Suprapubic skin (tissue), 4 donors: Measurements from ENCODE around the gene AUTS2. TPM values are rescaled to one million over a fixed set of nuclear protein-coding genes. Genes with fewer than 3 reads are reported as not detected.

Experiments used
- DNase-seq, 2 donors: peaks; one replicate each; pipeline ENCODE4 v3.0.0-alpha.2; 2019; ENCODE audit warnings: low spot score in 2 of 2
- H3K27ac ChIP-seq: fragments of 200-600 bp; sonication (generic); one replicate; pipeline ENCODE4 v1.5.1; 2019
- H3K27me3 ChIP-seq: fragments of 200-600 bp; sonication (generic); one replicate; pipeline ENCODE4 v1.5.1; 2019
- H3K36me3 ChIP-seq: fragments of 200-600 bp; sonication (generic); one replicate; pipeline ENCODE4 v1.5.1; 2019
- H3K4me1 ChIP-seq: fragments of 200-600 bp; sonication (generic); one replicate; pipeline ENCODE4 v1.5.1; 2019
- H3K4me3 ChIP-seq: fragments of 200-600 bp; sonication (generic); one replicate; pipeline ENCODE4 v1.5.1; 2019; ENCODE audit warnings: mild to moderate bottlenecking
- H3K9me3 ChIP-seq: fragments of 200-600 bp; sonication (generic); one replicate; pipeline ENCODE4 v1.5.1; 2019
- CTCF ChIP-seq, 2 donors: fragments of 200-600 bp in 1 of 2; fragments of 450-650 bp in 1 of 2; sonication (generic) in 1 of 2; IDR thresholded peaks; one replicate each; pipeline ENCODE4 v1.5.1; 2016 to 2019; ENCODE audit warnings: antibody characterized with exemption in 2 of 2, mild to moderate bottlenecking in 1 of 2, moderate library complexity in 1 of 2
- EP300 ChIP-seq: sonication (generic); formaldehyde crosslinking; IDR thresholded peaks from one replicate; pipeline ENCODE4 v1.6.1; 2017; ENCODE audit warnings: antibody characterized with exemption
- POLR2A ChIP-seq, 2 donors: fragments of 450-650 bp; IDR thresholded peaks; one replicate each; pipeline ENCODE4 v1.6.1; 2017; ENCODE audit warnings: antibody characterized with exemption in 2 of 2, mild to moderate bottlenecking in 2 of 2, moderate library complexity in 2 of 2
- POLR2AphosphoS5 ChIP-seq, 3 donors: sonication (generic); formaldehyde crosslinking; IDR thresholded peaks; one replicate each; pipeline ENCODE4 v1.6.1; 2017; ENCODE audit warnings: antibody characterized with exemption in 3 of 3
- WGBS: methylation state at CpG from one replicate; pipeline ENCODE4 v1.1.5; 2018; 5-methylcytosine and 5-hydroxymethylcytosine counted together
- total RNA-seq, 4 donors: library from RNA; depleted of rRNA; stranded (reverse); fragments of >200 nt; gene quantifications; one replicate each; pipeline ENCODE4 v1.1.0, GENCODE V29; 2016

The AUTS2 gene
- total RNA-seq, 4 donors from 2014 or later = 31.0 to 102 (median 56.4) TPM

- TF ChIP-seq CTCF (IDR thresholded peaks at IDR 0.05) (no peak), POLR2AphosphoS5 (IDR thresholded peaks at IDR 0.05) (no peak), EP300 (no peak), POLR2A (IDR thresholded peaks at IDR 0.05) (no peak)
- Histone ChIP-seq H3K9me3 (no peaks in the 10 kb centered on the region), H3K27me3 (no peaks in the 10 kb centered on the region), H3K4me1 (no peaks in the 10 kb centered on the region), H3K27ac (no peak overlapping the region), H3K36me3 (no peaks in the 10 kb centered on the region), H3K4me3 (no peak overlapping the region)
- DNase-seq = no peak
- 91% methylated on average over 4 of the region's 4 CpGs for WGBS
These were observed 808.6 kb downstream of the AUTS2 start for GRCh38 chr7:70406950-70407209.

GRCh38 chr7:70408477-70408876, 810.2 kb downstream of the AUTS2 start:
- Histone ChIP-seq H3K9me3 (no peaks in the 10 kb centered on the region), H3K27ac (no peak overlapping the region), H3K4me3 (no peak overlapping the region), H3K27me3 (no peaks in the 10 kb centered on the region), H3K36me3 (no peaks in the 10 kb centered on the region), H3K4me1 (no peaks in the 10 kb centered on the region)
- no peak for DNase-seq
- WGBS = 77% methylated on average over 2 of the region's 2 CpGs
- TF ChIP-seq POLR2AphosphoS5 (IDR thresholded peaks at IDR 0.05) = no peak
- no peak for TF ChIP-seq EP300
- no peak for TF ChIP-seq CTCF (IDR thresholded peaks at IDR 0.05)
- no peak for TF ChIP-seq POLR2A (IDR thresholded peaks at IDR 0.05)

GRCh38 chr7:70408891-70409290, 810.6 kb downstream of the AUTS2 start:
- TF ChIP-seq CTCF (IDR thresholded peaks at IDR 0.05) (no peak), POLR2A (IDR thresholded peaks at IDR 0.05) (no peak), EP300 (no peak), POLR2AphosphoS5 (IDR thresholded peaks at IDR 0.05) (no peak)

GRCh38 chr7:70410134-70410750, 812.0 kb downstream of the AUTS2 start:
- no peaks in the 10 kb centered on the region for H3K4me1 ChIP-seq
- no peak for DNase-seq
- H3K36me3 ChIP-seq = no peaks in the 10 kb centered on the region
- H3K27ac ChIP-seq = no peak overlapping the region
- WGBS = 94% methylated on average over 8 of the region's 8 CpGs
- H3K9me3 ChIP-seq = no peaks in the 10 kb centered on the region
- TF ChIP-seq EP300 = no peak
- TF ChIP-seq CTCF (IDR thresholded peaks at IDR 0.05) = no peak
- TF ChIP-seq POLR2A (IDR thresholded peaks at IDR 0.05) = no peak
- TF ChIP-seq POLR2AphosphoS5 (IDR thresholded peaks at IDR 0.05) = no peak
- H3K27me3 ChIP-seq = no peaks in the 10 kb centered on the region
- H3K4me3 ChIP-seq = no peak overlapping the region

More at GRCh38 chr7:70408891-70409290, 810.6 kb downstream of the AUTS2 start:
- WGBS = 91% methylated on average over 3 of the region's 3 CpGs
- Histone ChIP-seq H3K36me3 (no peaks in the 10 kb centered on the region), H3K4me3 (no peak overlapping the region), H3K27ac (no peak overlapping the region), H3K4me1 (no peaks in the 10 kb centered on the region), H3K9me3 (no peaks in the 10 kb centered on the region), H3K27me3 (no peaks in the 10 kb centered on the region)
- DNase-seq = no peak

GRCh38 chr7:70414368-70414767, 816.1 kb downstream of the AUTS2 start:
- TF ChIP-seq POLR2A (IDR thresholded peaks at IDR 0.05) = no peak
- no peaks in the 10 kb centered on the region for H3K27me3 ChIP-seq
- H3K36me3 ChIP-seq = no peaks in the 10 kb centered on the region
- peaks cover 7% of the 10 kb centered on the region for H3K4me1 ChIP-seq
- no peak overlapping the region for H3K27ac ChIP-seq
- no peaks in the 10 kb centered on the region for H3K9me3 ChIP-seq
- no peak for DNase-seq
- no peak overlapping the region for H3K4me3 ChIP-seq
- 97% methylated on average over 6 of the region's 6 CpGs for WGBS
